ENCODE data around the gene PRDX3.

GRCh38 chr10:119153661-119154060 lies 25.0 kb downstream of the PRDX3 start:
- no peak for TF ChIP-seq CTCF (IDR thresholded peaks at IDR 0.05)
- no peak for TF ChIP-seq POLR2A (IDR thresholded peaks at IDR 0.05)
- no peak for TF ChIP-seq POLR2AphosphoS5 (IDR thresholded peaks at IDR 0.05; ENCODE audit: insufficient read depth in 1 of 2, low read depth in 1 of 2)
